Measurements from ENCODE around the gene RGP1. TPM values are rescaled to one million over a fixed set of nuclear protein-coding genes. Genes with fewer than 3 reads are reported as not detected.

The RGP1 gene
- polyA plus RNA-seq, 1 donor (not counting 4 experiments of a cell fraction or from before 2014, with no cell fraction given): 18.3 TPM

DNA sequence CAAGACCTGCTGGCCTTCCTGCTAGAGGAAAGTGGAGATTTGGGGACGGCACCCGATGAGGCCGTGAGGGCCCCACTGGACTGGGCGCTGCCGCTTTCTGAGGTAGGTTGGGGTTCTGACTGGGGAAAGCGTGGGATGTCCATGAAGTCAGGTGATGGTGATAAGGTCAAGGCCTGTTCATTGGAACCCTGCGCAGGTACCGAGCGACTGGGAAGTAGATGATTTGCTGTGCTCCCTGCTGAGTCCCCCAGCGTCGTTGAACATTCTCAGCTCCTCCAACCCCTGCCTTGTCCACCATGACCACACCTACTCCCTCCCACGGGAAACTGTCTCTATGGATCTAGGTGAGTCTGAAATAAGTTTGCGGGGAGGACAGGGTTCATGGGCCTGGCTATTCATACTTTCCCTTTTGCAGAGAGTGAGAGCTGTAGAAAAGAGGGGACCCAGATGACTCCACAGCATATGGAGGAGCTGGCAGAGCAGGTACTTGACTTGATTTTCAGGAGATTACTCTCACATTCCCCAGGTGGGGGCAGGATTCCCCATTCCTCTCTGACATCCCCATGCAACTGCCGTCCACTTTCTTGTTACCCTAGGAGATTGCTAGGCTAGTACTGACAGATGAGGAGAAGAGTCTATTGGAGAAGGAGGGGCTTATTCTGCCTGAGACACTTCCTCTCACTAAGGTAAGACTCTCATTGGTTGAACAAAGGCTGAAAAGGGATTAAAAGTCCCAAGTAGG is 16.1 kb upstream of the RGP1 start:
- peaks cover 7% of the 10 kb centered on the region for H3K9me1 ChIP-seq (ENCODE audit: control insufficient read depth, extremely low read depth, insufficient read depth, low read length)
- TF ChIP-seq, protein P1, sequence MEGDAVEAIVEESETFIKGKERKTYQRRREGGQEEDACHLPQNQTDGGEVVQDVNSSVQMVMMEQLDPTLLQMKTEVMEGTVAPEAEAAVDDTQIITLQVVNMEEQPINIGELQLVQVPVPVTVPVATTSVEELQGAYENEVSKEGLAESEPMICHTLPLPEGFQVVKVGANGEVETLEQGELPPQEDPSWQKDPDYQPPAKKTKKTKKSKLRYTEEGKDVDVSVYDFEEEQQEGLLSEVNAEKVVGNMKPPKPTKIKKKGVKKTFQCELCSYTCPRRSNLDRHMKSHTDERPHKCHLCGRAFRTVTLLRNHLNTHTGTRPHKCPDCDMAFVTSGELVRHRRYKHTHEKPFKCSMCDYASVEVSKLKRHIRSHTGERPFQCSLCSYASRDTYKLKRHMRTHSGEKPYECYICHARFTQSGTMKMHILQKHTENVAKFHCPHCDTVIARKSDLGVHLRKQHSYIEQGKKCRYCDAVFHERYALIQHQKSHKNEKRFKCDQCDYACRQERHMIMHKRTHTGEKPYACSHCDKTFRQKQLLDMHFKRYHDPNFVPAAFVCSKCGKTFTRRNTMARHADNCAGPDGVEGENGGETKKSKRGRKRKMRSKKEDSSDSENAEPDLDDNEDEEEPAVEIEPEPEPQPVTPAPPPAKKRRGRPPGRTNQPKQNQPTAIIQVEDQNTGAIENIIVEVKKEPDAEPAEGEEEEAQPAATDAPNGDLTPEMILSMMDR (optimal IDR thresholded peaks at IDR 0.05 in 1 of 3, IDR thresholded peaks at IDR 0.05 in 1 of 3, conservative IDR thresholded peaks at IDR 0.05 in 1 of 3; ENCODE audit: extremely low read depth in 1 of 3, insufficient read depth in 2 of 3, low read length in 3 of 3): peak in 2 of 3 experiments; percentile 36 to 56
- TF ChIP-seq EZH2 (IDR thresholded peaks at IDR 0.05; ENCODE audit: low read length): no peak
- H3K4me1 ChIP-seq (ENCODE audit: control insufficient read depth, extremely low read depth, insufficient read depth, low read length): peaks cover 41% of the 10 kb centered on the region
- peak overlapping the region; percentile 97 for H3K4me2 ChIP-seq (ENCODE audit: control insufficient read depth, extremely low read depth, insufficient read depth, low read depth, low read length)
- H3K4me3 ChIP-seq (ENCODE audit: control insufficient read depth in 2 of 3, extremely low read depth in 1 of 3, insufficient read depth in 2 of 3, low read depth in 1 of 3, low read length in 3 of 3): peak overlapping the region; percentile 65 to 95 (median 89)
- H3K27ac ChIP-seq (ENCODE audit: control insufficient read depth, insufficient read depth, low read length): peak overlapping the region; percentile 85
- H3K79me2 ChIP-seq (ENCODE audit: control insufficient read depth, insufficient read depth, low read length): peaks cover 38% of the 10 kb centered on the region
- FAIRE-seq: peak; percentile 63
- peak; percentile 45 for DNase-seq (ENCODE audit: low read depth, low spot score)
- H3K9me3 ChIP-seq (ENCODE audit: control insufficient read depth, low read depth, low read length): no peaks in the 10 kb centered on the region
- dilution Hi-C loops (cut with MboI; ENCODE audit: extremely low pct_ligation_motif_present, low sequenced_read_pairs): no loop called here
- H2AFZ ChIP-seq (ENCODE audit: control insufficient read depth, low read length): peak overlapping the region; percentile 87
- H3K9ac ChIP-seq (ENCODE audit: control insufficient read depth, extremely low read depth, insufficient read depth, low read length): peak overlapping the region; percentile 92
- H3K27me3 ChIP-seq (ENCODE audit: control insufficient read depth, extremely low read depth, insufficient read depth, low read length): no peaks in the 10 kb centered on the region
- peaks cover 21 to 25% of the 10 kb centered on the region in 2 experiments for H3K36me3 ChIP-seq (ENCODE audit: control insufficient read depth in 2 of 2, extremely low read depth in 1 of 2, insufficient read depth in 2 of 2, low read length in 2 of 2)
- peaks cover 18% of the 10 kb centered on the region for H4K20me1 ChIP-seq (ENCODE audit: control insufficient read depth, extremely low read depth, insufficient read depth, low read length)

GRCh38 chr9:35734096-35734495 is 15.0 kb upstream of the RGP1 start:
- dilution Hi-C loops (cut with MboI; ENCODE audit: extremely low pct_ligation_motif_present, low sequenced_read_pairs): no loop called here
- FAIRE-seq (no peak), DNase-seq (ENCODE audit: low read depth, low spot score) (no peak)
- no peak overlapping the region for H2AFZ ChIP-seq (ENCODE audit: control insufficient read depth, low read length)
- peaks cover 26% of the 10 kb centered on the region for H3K79me2 ChIP-seq (ENCODE audit: control insufficient read depth, insufficient read depth, low read length)
- H3K27ac ChIP-seq (ENCODE audit: control insufficient read depth, insufficient read depth, low read length): no peak overlapping the region
- peaks cover 32 to 33% of the 10 kb centered on the region in 2 experiments for H3K36me3 ChIP-seq (ENCODE audit: control insufficient read depth in 2 of 2, extremely low read depth in 1 of 2, insufficient read depth in 2 of 2, low read length in 2 of 2)
- no peak overlapping the region for H3K9ac ChIP-seq (ENCODE audit: control insufficient read depth, extremely low read depth, insufficient read depth, low read length)
- peaks cover 9% of the 10 kb centered on the region for H4K20me1 ChIP-seq (ENCODE audit: control insufficient read depth, extremely low read depth, insufficient read depth, low read length)
- H3K9me1 ChIP-seq (ENCODE audit: control insufficient read depth, extremely low read depth, insufficient read depth, low read length): peaks cover 4% of the 10 kb centered on the region
- no peak for TF ChIP-seq EZH2 (IDR thresholded peaks at IDR 0.05; ENCODE audit: low read length)
- TF ChIP-seq, protein P1 (optimal IDR thresholded peaks at IDR 0.05 in 1 of 3, IDR thresholded peaks at IDR 0.05 in 1 of 3, conservative IDR thresholded peaks at IDR 0.05 in 1 of 3; ENCODE audit: extremely low read depth in 1 of 3, insufficient read depth in 2 of 3, low read length in 3 of 3): no peak
- peak overlapping the region; percentile 97 for H3K4me2 ChIP-seq (ENCODE audit: control insufficient read depth, extremely low read depth, insufficient read depth, low read depth, low read length)
- H3K4me1 ChIP-seq (ENCODE audit: control insufficient read depth, extremely low read depth, insufficient read depth, low read length): peaks cover 30% of the 10 kb centered on the region
- H3K9me3 ChIP-seq (ENCODE audit: control insufficient read depth, low read depth, low read length): no peaks in the 10 kb centered on the region
- no peaks in the 10 kb centered on the region for H3K27me3 ChIP-seq (ENCODE audit: control insufficient read depth, extremely low read depth, insufficient read depth, low read length)
- H3K4me3 ChIP-seq (ENCODE audit: control insufficient read depth in 2 of 3, extremely low read depth in 1 of 3, insufficient read depth in 2 of 3, low read depth in 1 of 3, low read length in 3 of 3): no peak overlapping the region

Data from keratinocyte (primary cell).